ENCODE measurements around the gene PLD3.

The PLD3 gene

GRCh38 chr19:40410030-40410389 lies 61.5 kb downstream of the PLD3 start:
- Histone ChIP-seq H3K27me3 (ENCODE audit: control insufficient read depth in 1 of 2, insufficient read depth in 2 of 2, low read length in 2 of 2) (no peaks in the 10 kb centered on the region), H3K4me1 (ENCODE audit: insufficient read depth, low read length) (peaks cover 11% of the 10 kb centered on the region), H3K9me3 (ENCODE audit: low read length) (no peaks in the 10 kb centered on the region), H3K4me3 (ENCODE audit: low read depth in 1 of 2, low read length in 2 of 2) (no peak overlapping the region), H3K36me3 (ENCODE audit: insufficient read depth, low read length) (no peaks in the 10 kb centered on the region), H3K27ac (ENCODE audit: low read depth, low read length) (no peak overlapping the region), H3K9ac (ENCODE audit: low read length) (no peak overlapping the region)

GRCh38 chr19:40411125-40411842 lies 62.8 kb downstream of the PLD3 start:
- H3K9ac ChIP-seq (ENCODE audit: low read length), result no peak overlapping the region
- no peaks in the 10 kb centered on the region for H3K27me3 ChIP-seq (ENCODE audit: control insufficient read depth in 1 of 2, insufficient read depth in 2 of 2, low read length in 2 of 2)
- no peak overlapping the region for H3K27ac ChIP-seq (ENCODE audit: low read depth, low read length)
- H3K36me3 ChIP-seq (ENCODE audit: insufficient read depth, low read length), result no peaks in the 10 kb centered on the region
- peaks cover 12% of the 10 kb centered on the region for H3K4me1 ChIP-seq (ENCODE audit: insufficient read depth, low read length)
- H3K4me3 ChIP-seq (ENCODE audit: low read depth in 1 of 2, low read length in 2 of 2), result no peak overlapping the region
- no peaks in the 10 kb centered on the region for H3K9me3 ChIP-seq (ENCODE audit: low read length)

- peaks cover 12% of the 10 kb centered on the region for H3K4me1 ChIP-seq (ENCODE audit: insufficient read depth, low read length)
- no peaks in the 10 kb centered on the region for H3K36me3 ChIP-seq (ENCODE audit: insufficient read depth, low read length)
- no peak overlapping the region for H3K27ac ChIP-seq (ENCODE audit: low read depth, low read length)
- no peaks in the 10 kb centered on the region for H3K27me3 ChIP-seq (ENCODE audit: control insufficient read depth in 1 of 2, insufficient read depth in 2 of 2, low read length in 2 of 2)
- no peak overlapping the region for H3K4me3 ChIP-seq (ENCODE audit: low read depth in 1 of 2, low read length in 2 of 2)
- H3K9ac ChIP-seq (ENCODE audit: low read length), result no peak overlapping the region
- H3K9me3 ChIP-seq (ENCODE audit: low read length), result no peaks in the 10 kb centered on the region
Observed at GRCh38 chr19:40411958-40412499, 63.5 kb downstream of the PLD3 start.

- Histone ChIP-seq H3K4me3 (ENCODE audit: low read depth in 1 of 2, low read length in 2 of 2) (no peak overlapping the region), H3K4me1 (ENCODE audit: insufficient read depth, low read length) (peaks cover 15% of the 10 kb centered on the region), H3K27ac (ENCODE audit: low read depth, low read length) (no peak overlapping the region), H3K27me3 (ENCODE audit: control insufficient read depth in 1 of 2, insufficient read depth in 2 of 2, low read length in 2 of 2) (no peaks in the 10 kb centered on the region), H3K9ac (ENCODE audit: low read length) (no peak overlapping the region), H3K9me3 (ENCODE audit: low read length) (no peaks in the 10 kb centered on the region), H3K36me3 (ENCODE audit: insufficient read depth, low read length) (no peaks in the 10 kb centered on the region)
Observed at GRCh38 chr19:40412866-40413265, 64.4 kb downstream of the PLD3 start.

GRCh38 chr19:40413291-40413845 lies 64.9 kb downstream of the PLD3 start, which contains the start of gene PRX:
TSS of gene PRX (minus strand) at chr19:40413378. CDS start at chr19:40407932, 5,446 bp downstream.
- H3K4me3 ChIP-seq (ENCODE audit: low read depth in 1 of 2, low read length in 2 of 2), result no peak within 1 kb of the TSS

GRCh38 chr19:40414542-40415535 lies 66.3 kb downstream of the PLD3 start:
- Histone ChIP-seq H3K27me3 (ENCODE audit: control insufficient read depth in 1 of 2, insufficient read depth in 2 of 2, low read length in 2 of 2) (no peaks in the 10 kb centered on the region), H3K4me1 (ENCODE audit: insufficient read depth, low read length) (peaks cover 15% of the 10 kb centered on the region), H3K36me3 (ENCODE audit: insufficient read depth, low read length) (no peaks in the 10 kb centered on the region), H3K9me3 (ENCODE audit: low read length) (no peaks in the 10 kb centered on the region), H3K27ac (ENCODE audit: low read depth, low read length) (no peak overlapping the region), H3K4me3 (ENCODE audit: low read depth in 1 of 2, low read length in 2 of 2) (no peak overlapping the region), H3K9ac (ENCODE audit: low read length) (no peak overlapping the region)

More at GRCh38 chr19:40413291-40413845, 64.9 kb downstream of the PLD3 start, which contains the start of gene PRX:
- Histone ChIP-seq H3K27me3 (ENCODE audit: control insufficient read depth in 1 of 2, insufficient read depth in 2 of 2, low read length in 2 of 2) (no peaks in the 10 kb centered on the region), H3K9ac (ENCODE audit: low read length) (no peak within 1 kb of the TSS), H3K9me3 (ENCODE audit: low read length) (no peaks in the 10 kb centered on the region), H3K36me3 (ENCODE audit: insufficient read depth, low read length) (no peaks in the 10 kb centered on the region), H3K27ac (ENCODE audit: low read depth, low read length) (no peak within 1 kb of the TSS), H3K4me1 (ENCODE audit: insufficient read depth, low read length) (peaks cover 15% of the 10 kb centered on the region)

GRCh38 chr19:40415768-40416167 lies 67.3 kb downstream of the PLD3 start:
- Histone ChIP-seq H3K9ac (ENCODE audit: low read length) (no peak overlapping the region), H3K4me1 (ENCODE audit: insufficient read depth, low read length) (peaks cover 15% of the 10 kb centered on the region), H3K27ac (ENCODE audit: low read depth, low read length) (no peak overlapping the region), H3K27me3 (ENCODE audit: control insufficient read depth in 1 of 2, insufficient read depth in 2 of 2, low read length in 2 of 2) (no peaks in the 10 kb centered on the region), H3K9me3 (ENCODE audit: low read length) (no peaks in the 10 kb centered on the region), H3K36me3 (ENCODE audit: insufficient read depth, low read length) (no peaks in the 10 kb centered on the region), H3K4me3 (ENCODE audit: low read depth in 1 of 2, low read length in 2 of 2) (no peak overlapping the region)

GRCh38 chr19:40416918-40417642 lies 68.6 kb downstream of the PLD3 start:
- peaks cover under 1% of the 10 kb centered on the region for H3K36me3 ChIP-seq (ENCODE audit: insufficient read depth, low read length)
- H3K4me3 ChIP-seq (ENCODE audit: low read depth in 1 of 2, low read length in 2 of 2), result no peak overlapping the region
- no peaks in the 10 kb centered on the region for H3K27me3 ChIP-seq (ENCODE audit: control insufficient read depth in 1 of 2, insufficient read depth in 2 of 2, low read length in 2 of 2)
- H3K9ac ChIP-seq (ENCODE audit: low read length), result no peak overlapping the region
- no peaks in the 10 kb centered on the region for H3K9me3 ChIP-seq (ENCODE audit: low read length)
- H3K4me1 ChIP-seq (ENCODE audit: insufficient read depth, low read length), result peaks cover 15% of the 10 kb centered on the region
- H3K27ac ChIP-seq (ENCODE audit: low read depth, low read length), result no peak overlapping the region

- H3K9me3 ChIP-seq (ENCODE audit: low read length), result no peaks in the 10 kb centered on the region
- H3K4me3 ChIP-seq (ENCODE audit: low read depth in 1 of 2, low read length in 2 of 2), result no peak overlapping the region
- H3K36me3 ChIP-seq (ENCODE audit: insufficient read depth, low read length), result peaks cover 6% of the 10 kb centered on the region
- H3K27ac ChIP-seq (ENCODE audit: low read depth, low read length), result no peak overlapping the region
- H3K9ac ChIP-seq (ENCODE audit: low read length), result no peak overlapping the region
- no peaks in the 10 kb centered on the region for H3K27me3 ChIP-seq (ENCODE audit: control insufficient read depth in 1 of 2, insufficient read depth in 2 of 2, low read length in 2 of 2)
- H3K4me1 ChIP-seq (ENCODE audit: insufficient read depth, low read length), result peaks cover 20% of the 10 kb centered on the region
Observed at GRCh38 chr19:40417643-40417981, 69.1 kb downstream of the PLD3 start.

GRCh38 chr19:40418040-40418439 lies 69.5 kb downstream of the PLD3 start:
- H3K36me3 ChIP-seq (ENCODE audit: insufficient read depth, low read length), result peaks cover 10% of the 10 kb centered on the region
- H3K9ac ChIP-seq (ENCODE audit: low read length), result no peak overlapping the region
- H3K4me1 ChIP-seq (ENCODE audit: insufficient read depth, low read length), result peaks cover 24% of the 10 kb centered on the region
- no peaks in the 10 kb centered on the region for H3K27me3 ChIP-seq (ENCODE audit: control insufficient read depth in 1 of 2, insufficient read depth in 2 of 2, low read length in 2 of 2)
- H3K4me3 ChIP-seq (ENCODE audit: low read depth in 1 of 2, low read length in 2 of 2), result no peak overlapping the region
- H3K27ac ChIP-seq (ENCODE audit: low read depth, low read length), result no peak overlapping the region
- no peaks in the 10 kb centered on the region for H3K9me3 ChIP-seq (ENCODE audit: low read length)

All from muscle layer of colon (tissue), 2 donors.